ENCODE measurements around the gene STXBP4. TPM values are rescaled to one million over a fixed set of nuclear protein-coding genes. Genes with fewer than 3 reads are reported as not detected.

STXBP4 gene
- total RNA-seq, 1 experiment from 2014 or later = 27.6 TPM

- DNase-seq (ENCODE audit: low read depth) = no peak
Measured at GRCh38 chr17:55168958-55169687, 200.6 kb downstream of the STXBP4 start.

GRCh38 chr17:55171634-55172328 is 203.2 kb downstream of the STXBP4 start:
- DNase-seq (ENCODE audit: low read depth) = no peak

- DNase-seq (ENCODE audit: low read depth) = no peak
Measured at GRCh38 chr17:55172612-55173011, 204.0 kb downstream of the STXBP4 start.

DNA sequence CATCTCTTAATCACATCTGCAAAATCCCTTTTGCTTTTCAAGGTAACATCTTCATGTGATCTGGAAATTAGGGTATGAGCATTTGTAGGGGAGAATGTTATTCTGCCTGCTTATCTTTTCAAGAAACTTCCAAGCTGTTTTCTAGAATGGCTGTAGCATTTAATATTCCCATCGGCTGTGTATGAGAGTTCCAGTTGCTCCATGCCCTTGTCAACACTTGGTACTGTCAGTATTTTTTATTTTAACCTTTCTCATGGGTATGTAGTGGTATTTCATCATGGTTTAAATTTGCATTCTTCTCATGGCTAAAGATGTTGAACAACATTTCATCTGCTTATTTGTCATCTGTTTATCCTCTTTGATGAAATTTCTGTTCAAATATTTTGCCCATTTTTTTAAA is 205.6 kb downstream of the STXBP4 start:
- no peak for DNase-seq (ENCODE audit: low read depth)

GRCh38 chr17:55175788-55176427 is 207.3 kb downstream of the STXBP4 start:
- DNase-seq (ENCODE audit: low read depth) = no peak

- peak; percentile 29 for DNase-seq (ENCODE audit: low read depth)
Measured at GRCh38 chr17:55177159-55177854, 208.7 kb downstream of the STXBP4 start.

DNA sequence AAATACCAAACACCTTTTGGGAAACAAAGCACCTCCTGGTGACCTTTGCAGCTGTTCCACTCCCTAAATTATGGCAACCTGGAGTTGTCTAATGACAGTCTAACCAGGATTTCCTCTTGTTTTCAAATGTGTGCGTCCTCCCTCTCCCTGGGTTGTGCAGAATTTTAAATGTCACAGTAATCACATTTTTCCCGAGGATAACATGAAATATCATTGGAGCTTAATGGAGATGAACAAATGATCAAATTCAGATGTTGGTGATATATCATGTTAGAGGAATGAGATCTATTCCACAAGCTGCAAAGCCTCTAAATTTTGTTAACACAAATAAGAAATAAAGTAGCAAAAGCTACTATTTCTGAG is 209.3 kb downstream of the STXBP4 start:
- DNase-seq (ENCODE audit: low read depth) = no peak

DNA sequence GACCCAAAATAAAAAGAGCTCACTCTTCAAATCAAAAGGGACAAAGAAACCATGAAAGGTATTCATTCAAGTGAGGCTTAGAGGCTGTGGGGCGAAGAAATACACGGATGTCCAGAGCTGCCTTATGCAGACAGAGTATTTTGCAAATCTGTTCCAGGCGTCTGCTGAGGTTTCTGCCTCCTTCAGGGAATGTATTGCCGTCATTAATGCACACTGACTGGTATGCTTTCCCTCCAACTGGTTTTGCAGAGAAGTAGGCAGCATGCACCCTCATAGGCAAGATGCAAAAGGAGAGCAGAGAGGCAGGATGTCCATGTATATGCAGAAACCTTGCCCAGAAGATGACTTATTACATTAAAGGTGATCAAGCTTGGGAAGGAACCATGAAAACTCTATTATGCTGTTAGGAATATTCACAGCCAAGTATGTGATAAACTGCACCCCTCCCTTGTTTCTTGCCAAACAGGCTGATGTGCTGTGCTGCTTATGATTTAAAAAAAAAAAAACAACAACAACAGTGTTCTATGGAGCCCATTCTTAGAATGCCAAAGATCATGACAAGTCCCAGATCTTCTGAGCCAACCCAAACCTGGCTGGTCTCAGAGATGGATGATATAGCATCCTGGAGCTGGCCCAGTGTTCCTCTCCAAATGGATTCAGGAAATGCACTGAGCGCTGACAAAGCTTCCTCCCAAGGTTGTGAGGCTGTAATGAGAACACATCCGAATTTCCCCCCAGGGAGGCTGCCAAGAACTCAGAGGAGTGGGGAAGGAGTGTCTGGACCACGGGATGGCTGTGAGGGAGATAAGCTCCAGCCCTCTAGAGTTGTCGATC is 218.6 kb downstream of the STXBP4 start:
- no peak for DNase-seq (ENCODE audit: low read depth)

DNA sequence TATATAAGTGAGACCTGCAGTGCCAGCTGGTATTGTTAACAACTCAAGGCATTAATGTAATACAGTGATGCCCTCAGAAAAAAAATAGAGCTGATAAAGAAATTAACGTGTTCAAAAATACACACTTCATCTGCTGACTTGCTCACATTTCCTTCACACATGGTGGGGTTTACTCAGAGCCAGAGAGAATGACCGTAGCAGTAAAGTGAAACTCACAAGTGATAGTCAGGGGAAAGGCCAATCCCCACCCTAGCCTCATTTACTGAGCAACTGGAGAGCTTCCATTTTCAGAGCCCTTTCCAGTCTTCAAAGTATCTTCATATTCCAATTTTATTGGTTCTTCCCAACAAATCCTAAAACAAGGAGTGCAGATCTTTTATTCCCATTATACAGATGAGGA is 222.2 kb downstream of the STXBP4 start:
- peak; percentile 4 for DNase-seq (ENCODE audit: low read depth)

GRCh38 chr17:55198690-55199370 is 230.3 kb downstream of the STXBP4 start:
- peak; percentile 85 for DNase-seq (ENCODE audit: low read depth)

DNA sequence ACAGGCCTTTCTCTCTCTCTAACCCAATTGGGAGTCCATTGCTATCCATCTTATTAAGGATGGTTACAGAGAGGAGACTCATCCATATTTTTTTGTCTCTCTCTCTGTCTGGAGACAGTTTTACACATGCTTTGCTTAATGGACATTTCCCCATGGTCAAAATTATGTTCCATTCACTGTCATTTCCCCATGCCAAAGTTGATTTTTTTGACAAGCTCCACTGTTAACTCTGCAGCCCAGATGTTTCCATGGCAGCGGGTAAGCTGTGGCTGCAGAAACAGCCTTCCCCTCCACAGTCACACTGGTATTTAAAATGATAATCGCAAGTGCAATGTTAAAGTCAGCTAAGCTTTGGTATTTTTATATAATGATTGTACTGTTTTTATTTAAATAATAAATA is 232.3 kb downstream of the STXBP4 start:
- no peak for DNase-seq (ENCODE audit: low read depth)

- DNase-seq (ENCODE audit: low read depth) = no peak
Measured at GRCh38 chr17:55201308-55201932, 232.9 kb downstream of the STXBP4 start.

GRCh38 chr17:55202896-55203295 is 234.3 kb downstream of the STXBP4 start:
- DNase-seq (ENCODE audit: low read depth) = no peak

- DNase-seq (ENCODE audit: low read depth) = no peak
Measured at GRCh38 chr17:55208078-55208812, 239.7 kb downstream of the STXBP4 start.

- no peak for DNase-seq (ENCODE audit: low read depth)
Measured at GRCh38 chr17:55210292-55210691, 241.7 kb downstream of the STXBP4 start.

DNA sequence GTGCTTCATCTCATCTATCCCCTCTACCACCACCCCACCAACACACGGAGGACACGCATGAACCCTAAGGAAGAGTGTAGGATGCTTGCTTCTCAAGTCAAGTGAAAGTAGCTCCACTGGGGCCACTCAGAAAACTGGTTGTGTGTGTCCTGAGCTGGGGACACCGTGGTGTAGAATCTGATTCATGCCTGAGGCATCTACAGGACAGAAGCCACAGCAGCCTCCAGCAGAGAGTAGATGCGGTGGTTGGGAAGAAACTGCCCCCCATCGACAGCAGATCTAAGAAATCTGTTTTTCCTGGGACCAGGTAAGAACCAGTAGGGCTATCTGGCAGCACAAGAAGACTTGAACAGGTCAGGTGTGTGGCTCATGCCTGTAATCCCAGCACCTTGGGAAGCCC is 244.3 kb downstream of the STXBP4 start:
- DNase-seq (ENCODE audit: low read depth) = no peak

- no peak for DNase-seq (ENCODE audit: low read depth)
Measured at GRCh38 chr17:55215711-55216110, 247.1 kb downstream of the STXBP4 start.

- DNase-seq (ENCODE audit: low read depth) = no peak
Measured at GRCh38 chr17:55216888-55217287, 248.3 kb downstream of the STXBP4 start.

DNA sequence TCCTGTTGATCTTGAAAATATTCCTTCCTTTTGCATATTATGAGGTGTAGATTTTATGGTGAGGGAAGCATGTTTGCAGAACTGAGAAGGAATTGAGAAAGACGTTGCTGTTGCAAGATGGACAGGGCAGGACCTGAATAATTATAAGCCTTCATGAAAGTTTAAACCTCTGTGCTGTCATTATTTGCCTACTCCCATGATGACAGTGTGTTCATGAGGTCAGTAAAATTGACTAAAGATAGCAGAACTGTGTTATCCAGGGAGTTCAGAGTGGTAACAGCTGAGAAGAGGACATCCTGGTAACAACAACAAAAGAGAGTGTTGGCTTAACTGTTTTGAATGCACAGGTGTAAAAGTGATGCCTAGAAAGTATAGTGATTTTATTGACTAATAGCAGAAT is 250.9 kb downstream of the STXBP4 start:
- DNase-seq (ENCODE audit: low read depth) = peak; percentile 11

GRCh38 chr17:55219934-55220333 is 251.4 kb downstream of the STXBP4 start:
- no peak for DNase-seq (ENCODE audit: low read depth)
